Gastroesophageal sphincter (tissue), 3 donors: ENCODE data around the gene BRD8.

Experiments
- EP300 ChIP-seq: sonication (generic); formaldehyde crosslinking; IDR thresholded peaks from one replicate; pipeline ENCODE4 v1.6.1; 2017; ENCODE audit warnings: antibody characterized with exemption, mild to moderate bottlenecking
- POLR2A ChIP-seq, 2 donors: fragments of 450-650 bp; IDR thresholded peaks; one replicate each; pipeline ENCODE4 v1.6.1; 2017; ENCODE audit warnings: antibody characterized with exemption in 2 of 2, mild to moderate bottlenecking in 2 of 2, moderate library complexity in 1 of 2
- POLR2AphosphoS5 ChIP-seq: sonication (generic); formaldehyde crosslinking; IDR thresholded peaks from one replicate; pipeline ENCODE4 v1.6.1; 2017; ENCODE audit warnings: antibody characterized with exemption
- TF ChIP-seq, protein P1 (sequence below), 4 experiments: fragments of 200-600 bp in 2 of 4; fragments of 450-650 bp in 2 of 4; sonication (generic) in 1 of 4; IDR thresholded peaks; one replicate each; pipeline ENCODE4 v1.5.1; 2017 to 2019; ENCODE audit warnings: antibody characterized with exemption in 4 of 4, mild to moderate bottlenecking in 2 of 4, moderate library complexity in 2 of 4

DNA sequence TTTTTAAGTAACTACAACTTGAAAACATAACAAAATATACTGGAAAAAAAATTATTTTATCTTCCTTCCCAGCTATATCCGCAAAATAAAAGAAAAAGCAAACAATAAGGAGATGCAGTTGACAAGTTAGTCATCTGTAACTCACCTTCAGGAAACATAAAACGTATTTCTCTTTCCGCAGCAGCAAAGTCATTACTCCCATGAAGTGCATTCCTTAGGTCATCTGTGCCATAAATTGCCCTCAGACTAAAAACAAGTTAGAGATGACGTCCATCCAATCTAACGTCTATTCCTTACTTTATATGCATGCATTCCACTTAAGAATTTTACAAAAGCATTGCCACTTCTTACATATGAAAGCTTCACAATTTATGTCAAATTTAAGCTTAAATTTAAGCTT, 50.1 kb downstream of the BRD8 start:
- TF ChIP-seq, protein P1, sequence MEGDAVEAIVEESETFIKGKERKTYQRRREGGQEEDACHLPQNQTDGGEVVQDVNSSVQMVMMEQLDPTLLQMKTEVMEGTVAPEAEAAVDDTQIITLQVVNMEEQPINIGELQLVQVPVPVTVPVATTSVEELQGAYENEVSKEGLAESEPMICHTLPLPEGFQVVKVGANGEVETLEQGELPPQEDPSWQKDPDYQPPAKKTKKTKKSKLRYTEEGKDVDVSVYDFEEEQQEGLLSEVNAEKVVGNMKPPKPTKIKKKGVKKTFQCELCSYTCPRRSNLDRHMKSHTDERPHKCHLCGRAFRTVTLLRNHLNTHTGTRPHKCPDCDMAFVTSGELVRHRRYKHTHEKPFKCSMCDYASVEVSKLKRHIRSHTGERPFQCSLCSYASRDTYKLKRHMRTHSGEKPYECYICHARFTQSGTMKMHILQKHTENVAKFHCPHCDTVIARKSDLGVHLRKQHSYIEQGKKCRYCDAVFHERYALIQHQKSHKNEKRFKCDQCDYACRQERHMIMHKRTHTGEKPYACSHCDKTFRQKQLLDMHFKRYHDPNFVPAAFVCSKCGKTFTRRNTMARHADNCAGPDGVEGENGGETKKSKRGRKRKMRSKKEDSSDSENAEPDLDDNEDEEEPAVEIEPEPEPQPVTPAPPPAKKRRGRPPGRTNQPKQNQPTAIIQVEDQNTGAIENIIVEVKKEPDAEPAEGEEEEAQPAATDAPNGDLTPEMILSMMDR (IDR thresholded peaks at IDR 0.05): no peak
- TF ChIP-seq POLR2A (IDR thresholded peaks at IDR 0.05): no peak
- no peak for TF ChIP-seq POLR2AphosphoS5
- TF ChIP-seq EP300: no peak
